ENCODE measurements around the gene MYLK2.

Gene MYLK2

DNA sequence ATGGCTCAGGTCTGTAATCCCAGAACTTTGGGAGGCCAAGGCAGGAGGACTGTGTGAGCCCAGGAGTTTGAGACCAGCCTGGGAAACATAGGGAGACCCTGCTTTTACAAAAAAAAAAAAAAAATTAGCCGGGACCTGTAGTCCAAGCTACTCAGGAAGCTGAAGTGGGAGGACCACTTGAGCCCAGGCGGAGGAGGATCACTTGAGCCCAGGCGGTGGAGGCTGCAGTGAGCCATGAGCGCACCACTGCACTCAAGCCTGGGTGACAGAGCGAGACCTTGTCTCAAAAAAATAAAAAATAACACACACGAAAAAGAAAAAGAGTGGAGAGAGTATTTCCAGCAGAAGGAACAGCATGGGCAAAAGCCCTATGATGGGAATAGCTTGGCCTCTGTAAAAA lies 53.2 kb downstream of the MYLK2 start:
- no peak for DNase-seq (ENCODE audit: low spot score)

DNA sequence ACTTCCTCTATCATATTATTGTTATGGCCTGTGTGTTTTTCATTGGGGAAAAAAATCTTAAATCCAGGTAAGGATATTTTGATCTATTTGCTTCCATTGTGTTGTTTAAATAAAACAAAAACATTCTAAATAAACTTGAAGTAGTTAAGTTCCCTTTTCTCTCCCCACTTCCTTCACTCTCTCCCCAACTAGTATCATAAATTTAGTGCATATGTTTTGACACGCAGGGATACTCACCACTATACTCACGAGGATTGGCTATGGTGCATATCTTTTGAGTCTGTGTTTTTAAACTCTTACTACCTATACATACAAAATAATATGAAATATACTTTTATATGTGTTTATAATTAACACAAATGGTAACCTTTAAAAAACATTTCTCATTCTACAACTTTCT lies 56.5 kb downstream of the MYLK2 start:
- DNase-seq (ENCODE audit: low spot score), result no peak

DNA sequence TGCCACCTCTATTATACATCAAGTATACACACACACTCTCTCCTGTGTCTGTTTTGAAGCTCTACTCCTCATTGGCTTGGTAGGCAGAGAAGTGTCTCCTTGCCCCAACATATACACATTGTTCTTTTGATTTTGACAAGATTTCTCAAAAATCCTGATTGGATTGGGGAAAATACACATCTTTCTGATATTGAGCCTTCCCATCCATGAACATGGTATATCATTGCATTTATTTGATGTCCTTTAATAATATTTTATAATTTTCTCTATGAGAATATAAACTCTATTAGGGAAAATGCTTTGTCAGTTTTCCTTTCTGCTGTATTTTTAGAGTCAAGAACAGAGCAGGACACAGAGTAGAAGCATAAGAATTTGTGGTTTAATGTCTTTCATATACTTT lies 58.5 kb downstream of the MYLK2 start:
- no peak for DNase-seq (ENCODE audit: low spot score)

DNA sequence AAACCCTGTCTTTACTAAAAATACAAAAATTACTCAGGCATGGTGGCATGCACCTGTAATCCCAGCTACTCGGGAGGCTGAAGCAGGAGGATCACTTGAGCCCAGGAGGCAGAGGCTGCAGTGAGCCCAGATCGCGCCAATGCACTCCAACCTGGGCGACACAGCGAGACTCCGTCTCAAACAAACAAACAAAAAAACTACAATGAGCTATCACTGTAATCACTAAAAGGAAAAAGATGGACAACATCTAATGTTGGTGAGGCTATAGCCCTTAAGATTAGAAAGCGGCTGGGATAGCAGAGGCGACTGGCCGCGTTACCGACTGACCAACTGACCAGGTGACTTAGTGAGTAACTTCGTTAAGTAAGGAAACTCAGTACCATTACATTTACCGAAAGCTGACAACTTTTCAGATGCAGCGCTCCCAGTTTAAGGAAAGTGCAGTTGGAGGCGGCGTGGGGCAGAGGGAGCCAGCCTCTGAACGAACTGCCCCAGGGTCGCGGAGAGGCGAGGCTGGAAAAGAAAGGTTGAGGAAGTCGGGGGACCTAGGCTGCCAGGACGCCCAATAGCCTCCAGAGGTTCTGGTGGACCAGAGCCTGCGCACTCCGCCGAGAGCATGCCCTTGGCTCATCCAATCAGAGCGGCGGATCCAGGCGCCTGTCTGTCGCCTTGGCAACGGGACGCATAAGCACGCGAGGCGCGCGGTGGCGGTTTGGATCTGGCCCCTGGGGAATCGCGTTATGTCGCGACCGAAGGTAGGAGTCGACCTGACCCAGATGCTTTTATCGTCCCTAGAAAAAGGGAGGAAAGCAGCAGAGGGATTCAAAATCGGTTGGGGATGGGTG lies 60.2 kb downstream of the MYLK2 start:
- peak; percentile 98 for DNase-seq (ENCODE audit: low spot score)

DNA sequence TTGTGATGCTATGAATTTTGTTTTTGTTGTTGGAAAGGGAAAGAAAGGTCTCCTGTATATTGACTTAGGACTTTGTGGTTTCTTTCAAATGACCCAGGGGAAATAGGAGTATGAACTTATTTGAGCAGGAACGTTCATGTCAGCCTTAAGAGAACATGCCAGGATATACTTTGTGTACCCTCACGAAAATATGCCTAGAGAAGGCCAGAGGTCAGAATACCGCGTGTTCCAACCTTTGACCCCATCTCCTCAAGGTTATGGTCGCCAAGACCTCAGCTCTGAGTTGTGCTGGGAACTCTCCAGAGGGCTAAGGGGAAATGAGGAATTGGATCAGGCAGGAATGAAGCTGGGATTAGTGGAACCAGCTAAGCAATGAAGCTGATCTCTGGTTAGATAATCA lies 62.8 kb downstream of the MYLK2 start:
- no peak for DNase-seq (ENCODE audit: low spot score)

DNA sequence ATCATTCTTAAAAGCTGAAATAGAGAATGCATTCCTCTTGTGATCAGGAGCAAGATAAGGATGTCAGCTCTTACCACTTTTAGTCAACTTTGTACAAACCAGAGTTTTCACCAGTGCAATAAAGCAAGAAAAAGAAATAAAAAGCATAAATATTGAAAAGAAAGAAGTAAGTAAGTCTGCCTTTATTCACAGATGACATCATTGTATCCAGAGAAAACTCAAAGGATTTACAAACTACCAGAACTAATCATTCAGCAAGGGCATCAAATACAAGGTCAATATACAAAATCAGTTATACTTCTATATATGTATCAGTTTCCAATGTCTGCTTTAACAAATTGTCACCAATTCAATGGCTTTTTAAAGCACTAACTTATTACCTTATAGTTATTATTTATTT lies 64.7 kb downstream of the MYLK2 start:
- no peak for DNase-seq (ENCODE audit: low spot score)

Data from AG08396 (cell line).